Measurements from ENCODE around the gene HM13. TPM values are rescaled to one million over a fixed set of nuclear protein-coding genes. Genes with fewer than 3 reads are reported as not detected.

Gene HM13
- total RNA-seq, 1 experiment from 2014 or later = 183 TPM

DNA sequence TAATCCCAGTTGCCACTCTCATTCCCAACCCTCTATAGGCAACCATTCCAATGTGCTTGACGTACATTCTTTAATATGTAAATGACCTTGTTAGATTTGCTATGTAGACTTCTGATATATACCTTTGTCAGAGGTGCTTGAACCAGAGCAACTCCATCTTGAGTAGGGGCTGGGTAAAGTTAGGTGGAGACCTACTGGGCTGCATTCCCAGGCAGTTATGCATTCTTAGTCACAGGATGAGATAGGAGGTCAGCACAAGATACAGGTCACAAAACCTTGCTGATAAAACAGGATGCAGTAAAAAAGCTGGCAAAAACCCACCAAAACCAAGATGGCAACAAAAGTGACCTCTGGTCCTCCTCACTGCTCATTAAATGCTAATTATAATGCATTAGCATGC is 8.3 kb upstream of the HM13 start (continued):
- peak; percentile 12; the same call in 1 of the 2 replicates for TF ChIP-seq FOSL1 (IDR thresholded peaks at IDR 0.05; ENCODE audit: low read depth)

DNA sequence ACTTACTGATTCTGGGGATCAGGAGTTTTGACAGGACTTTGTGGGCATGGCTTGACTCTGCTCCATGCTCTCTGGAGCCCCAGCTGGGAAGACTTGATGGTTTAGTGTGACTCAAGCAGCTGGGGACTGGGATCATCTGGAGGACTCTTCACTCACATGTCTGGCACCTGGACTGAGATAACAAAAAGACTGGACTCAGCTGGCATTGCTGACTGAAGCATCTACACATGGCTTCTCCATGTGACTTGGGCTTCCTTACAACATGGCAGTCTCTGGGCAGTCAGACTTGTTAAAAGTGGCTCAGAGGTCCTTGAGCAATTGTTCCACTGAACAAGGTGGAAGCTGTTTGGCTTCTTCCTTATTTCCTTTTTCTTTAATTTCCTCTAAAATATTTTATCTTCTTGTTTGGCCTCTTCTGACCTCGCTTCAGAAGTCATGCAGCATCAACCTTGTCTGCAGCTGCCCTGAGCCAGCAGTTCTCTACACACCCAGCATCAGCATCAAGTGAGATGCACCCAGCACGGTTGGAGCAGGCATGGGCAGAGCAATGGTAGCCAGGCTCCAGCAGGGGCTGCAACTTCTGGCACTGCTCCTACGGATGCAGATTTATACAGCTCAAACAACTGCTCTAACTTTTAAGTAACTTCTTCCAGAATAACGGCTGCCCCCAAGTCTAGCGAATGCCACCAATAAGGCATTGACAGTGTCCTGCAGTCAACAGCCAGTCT is 5.6 kb upstream of the HM13 start:
- no peak for ATAC-seq
- Histone ChIP-seq H3K27me3 (ENCODE audit: insufficient read depth, low read length) (no peaks in the 10 kb centered on the region), H3K27ac (ENCODE audit: low read depth, low read length) (no peak overlapping the region), H3K79me2 (ENCODE audit: insufficient read depth, low read length) (no peaks in the 10 kb centered on the region), H3K4me2 (ENCODE audit: low read length) (no peak overlapping the region), H3K9me2 (ENCODE audit: insufficient read depth) (no peaks in the 10 kb centered on the region), H3K4me1 (ENCODE audit: control insufficient read depth in 1 of 2, insufficient read depth in 2 of 2, low read length in 2 of 2) (peaks cover under 1 to 19% of the 10 kb centered on the region in 2 experiments; a peak in 3 of 4 replicates), H3K36me3 (ENCODE audit: control insufficient read depth in 1 of 2, insufficient read depth in 2 of 2, low read length in 2 of 2) (no peaks in the 10 kb centered on the region), H3K4me3 (replicated peaks in 1 of 2; ENCODE audit: low read depth in 1 of 2, low read length in 2 of 2) (no peak overlapping the region), H3K9me3 (ENCODE audit: control insufficient read depth in 1 of 2, insufficient read depth in 1 of 2, low read depth in 1 of 2, low read length in 2 of 2) (no peaks in the 10 kb centered on the region), H3K9ac (ENCODE audit: low read length) (no peak overlapping the region), H2AFZ (ENCODE audit: low read depth, low read length, poor library complexity, severe bottlenecking) (no peak overlapping the region), H4K20me1 (ENCODE audit: insufficient read depth) (no peaks in the 10 kb centered on the region)
- intact Hi-C loops (cut with micrococcal nuclease) = no loop called here
- ChIA-PET POLR2A (no interaction called here), CTCF (interaction anchor here (1.0 to 1.6 kb wide), 2 partner anchors 48 to 52 kb away, joined by 3 read pairs; no protein-coding TSS in a partner anchor), RAD21 (ENCODE audit: low non-redundant PET in 1 of 2, low total read pairs in 2 of 2, uncharacterized antibody in 2 of 2, unreplicated experiment in 2 of 2) (no interaction called here)
- no TSS peak for BruUV-seq (replicated peaks)
- TF ChIP-seq, protein P1, sequence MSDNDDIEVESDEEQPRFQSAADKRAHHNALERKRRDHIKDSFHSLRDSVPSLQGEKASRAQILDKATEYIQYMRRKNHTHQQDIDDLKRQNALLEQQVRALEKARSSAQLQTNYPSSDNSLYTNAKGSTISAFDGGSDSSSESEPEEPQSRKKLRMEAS (IDR thresholded peaks at IDR 0.05) = no peak
- no peak for TF ChIP-seq EZH2 (IDR thresholded peaks at IDR 0.05)
- no peak for TF ChIP-seq ELF1 (IDR thresholded peaks at IDR 0.05; ENCODE audit: borderline replicate concordance, low read depth)
- no peak for TF ChIP-seq SIN3A (IDR thresholded peaks at IDR 0.05; ENCODE audit: low read depth)
- TF ChIP-seq ZNF274 (IDR thresholded peaks at IDR 0.05; ENCODE audit: low read depth, low read length) = no peak
- TF ChIP-seq, protein P2, sequence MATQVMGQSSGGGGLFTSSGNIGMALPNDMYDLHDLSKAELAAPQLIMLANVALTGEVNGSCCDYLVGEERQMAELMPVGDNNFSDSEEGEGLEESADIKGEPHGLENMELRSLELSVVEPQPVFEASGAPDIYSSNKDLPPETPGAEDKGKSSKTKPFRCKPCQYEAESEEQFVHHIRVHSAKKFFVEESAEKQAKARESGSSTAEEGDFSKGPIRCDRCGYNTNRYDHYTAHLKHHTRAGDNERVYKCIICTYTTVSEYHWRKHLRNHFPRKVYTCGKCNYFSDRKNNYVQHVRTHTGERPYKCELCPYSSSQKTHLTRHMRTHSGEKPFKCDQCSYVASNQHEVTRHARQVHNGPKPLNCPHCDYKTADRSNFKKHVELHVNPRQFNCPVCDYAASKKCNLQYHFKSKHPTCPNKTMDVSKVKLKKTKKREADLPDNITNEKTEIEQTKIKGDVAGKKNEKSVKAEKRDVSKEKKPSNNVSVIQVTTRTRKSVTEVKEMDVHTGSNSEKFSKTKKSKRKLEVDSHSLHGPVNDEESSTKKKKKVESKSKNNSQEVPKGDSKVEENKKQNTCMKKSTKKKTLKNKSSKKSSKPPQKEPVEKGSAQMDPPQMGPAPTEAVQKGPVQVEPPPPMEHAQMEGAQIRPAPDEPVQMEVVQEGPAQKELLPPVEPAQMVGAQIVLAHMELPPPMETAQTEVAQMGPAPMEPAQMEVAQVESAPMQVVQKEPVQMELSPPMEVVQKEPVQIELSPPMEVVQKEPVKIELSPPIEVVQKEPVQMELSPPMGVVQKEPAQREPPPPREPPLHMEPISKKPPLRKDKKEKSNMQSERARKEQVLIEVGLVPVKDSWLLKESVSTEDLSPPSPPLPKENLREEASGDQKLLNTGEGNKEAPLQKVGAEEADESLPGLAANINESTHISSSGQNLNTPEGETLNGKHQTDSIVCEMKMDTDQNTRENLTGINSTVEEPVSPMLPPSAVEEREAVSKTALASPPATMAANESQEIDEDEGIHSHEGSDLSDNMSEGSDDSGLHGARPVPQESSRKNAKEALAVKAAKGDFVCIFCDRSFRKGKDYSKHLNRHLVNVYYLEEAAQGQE (IDR thresholded peaks at IDR 0.05; ENCODE audit: low read depth) = no peak
- TF ChIP-seq JUND (IDR thresholded peaks at IDR 0.05) = no peak
- TF ChIP-seq, protein P3, sequence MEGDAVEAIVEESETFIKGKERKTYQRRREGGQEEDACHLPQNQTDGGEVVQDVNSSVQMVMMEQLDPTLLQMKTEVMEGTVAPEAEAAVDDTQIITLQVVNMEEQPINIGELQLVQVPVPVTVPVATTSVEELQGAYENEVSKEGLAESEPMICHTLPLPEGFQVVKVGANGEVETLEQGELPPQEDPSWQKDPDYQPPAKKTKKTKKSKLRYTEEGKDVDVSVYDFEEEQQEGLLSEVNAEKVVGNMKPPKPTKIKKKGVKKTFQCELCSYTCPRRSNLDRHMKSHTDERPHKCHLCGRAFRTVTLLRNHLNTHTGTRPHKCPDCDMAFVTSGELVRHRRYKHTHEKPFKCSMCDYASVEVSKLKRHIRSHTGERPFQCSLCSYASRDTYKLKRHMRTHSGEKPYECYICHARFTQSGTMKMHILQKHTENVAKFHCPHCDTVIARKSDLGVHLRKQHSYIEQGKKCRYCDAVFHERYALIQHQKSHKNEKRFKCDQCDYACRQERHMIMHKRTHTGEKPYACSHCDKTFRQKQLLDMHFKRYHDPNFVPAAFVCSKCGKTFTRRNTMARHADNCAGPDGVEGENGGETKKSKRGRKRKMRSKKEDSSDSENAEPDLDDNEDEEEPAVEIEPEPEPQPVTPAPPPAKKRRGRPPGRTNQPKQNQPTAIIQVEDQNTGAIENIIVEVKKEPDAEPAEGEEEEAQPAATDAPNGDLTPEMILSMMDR (IDR thresholded peaks at IDR 0.05 in 2 of 3, conservative IDR thresholded peaks at IDR 0.05 in 1 of 3; ENCODE audit: borderline replicate concordance in 1 of 3, insufficient read depth in 1 of 3, low read depth in 2 of 3, low read length in 2 of 3) = no peak
- TF ChIP-seq POLR2A (IDR thresholded peaks at IDR 0.05; ENCODE audit: borderline replicate concordance, extremely low read depth, insufficient read depth, insufficient read length) = no peak
- TF ChIP-seq CEBPB (IDR thresholded peaks at IDR 0.05; ENCODE audit: low read depth) = no peak
- TF ChIP-seq, protein P4, sequence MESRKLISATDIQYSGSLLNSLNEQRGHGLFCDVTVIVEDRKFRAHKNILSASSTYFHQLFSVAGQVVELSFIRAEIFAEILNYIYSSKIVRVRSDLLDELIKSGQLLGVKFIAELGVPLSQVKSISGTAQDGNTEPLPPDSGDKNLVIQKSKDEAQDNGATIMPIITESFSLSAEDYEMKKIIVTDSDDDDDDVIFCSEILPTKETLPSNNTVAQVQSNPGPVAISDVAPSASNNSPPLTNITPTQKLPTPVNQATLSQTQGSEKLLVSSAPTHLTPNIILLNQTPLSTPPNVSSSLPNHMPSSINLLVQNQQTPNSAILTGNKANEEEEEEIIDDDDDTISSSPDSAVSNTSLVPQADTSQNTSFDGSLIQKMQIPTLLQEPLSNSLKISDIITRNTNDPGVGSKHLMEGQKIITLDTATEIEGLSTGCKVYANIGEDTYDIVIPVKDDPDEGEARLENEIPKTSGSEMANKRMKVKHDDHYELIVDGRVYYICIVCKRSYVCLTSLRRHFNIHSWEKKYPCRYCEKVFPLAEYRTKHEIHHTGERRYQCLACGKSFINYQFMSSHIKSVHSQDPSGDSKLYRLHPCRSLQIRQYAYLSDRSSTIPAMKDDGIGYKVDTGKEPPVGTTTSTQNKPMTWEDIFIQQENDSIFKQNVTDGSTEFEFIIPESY (IDR thresholded peaks at IDR 0.05; ENCODE audit: extremely low read depth, insufficient replicate concordance, low read length) = no peak
- TF ChIP-seq SP1 (IDR thresholded peaks at IDR 0.05; ENCODE audit: low read depth) = no peak
- TF ChIP-seq FOSL1 (IDR thresholded peaks at IDR 0.05; ENCODE audit: low read depth) = no peak
- TF ChIP-seq YY1 (IDR thresholded peaks at IDR 0.05; ENCODE audit: extremely low read depth, insufficient replicate concordance, low read depth, low read length) = no peak
- DNase-seq (ENCODE audit: low read depth, low spot score) = no peak

Data from HCT116 (cell line).